B cell (primary cell): ENCODE results near the gene FAR1. TPM values are rescaled to one million over a fixed set of nuclear protein-coding genes. Genes with fewer than 3 reads are reported as not detected.

ENCODE experiments used
- ATAC-seq: fragments of 200-7000 bp; cut with Tn5 transposase; one replicate; pipeline ENCODE4 v1.10.0; 2021; ENCODE audit warnings: low read depth, mild to moderate bottlenecking, moderate number of reproducible peaks, moderate library complexity
- CTCF ChIA-PET: fragments of 350-600 bp; sonication (Branson Sonifier 250); formaldehyde crosslinking; loops from one replicate; lab custom pipeline; 2021; ENCODE audit warnings: antibody characterized with exemption, inconsistent platforms; lab: Charles Lee
- POLR2A ChIA-PET: fragments of 350-600 bp; sonication (Branson Sonifier 250); formaldehyde crosslinking; loops from one replicate; lab custom pipeline; 2021; ENCODE audit warnings: antibody characterized with exemption; lab: Charles Lee
- DNase-seq: peaks from one replicate; pipeline ENCODE4 v3.0.0; 2013
- H2AFZ ChIP-seq: 2 replicates; pipeline ENCODE4 v1.6.1; 2012; ENCODE audit warnings: mild to moderate bottlenecking, low read depth, low read length; ENCODE audit not compliant: insufficient read depth, poor library complexity, severe bottlenecking
- H3K27ac ChIP-seq, 2 donors: 1 replicate in 1 of 2; 2 replicates in 1 of 2; pipeline ENCODE4 v1.5.1; 2012 to 2013; ENCODE audit warnings: low read length in 2 of 2, mild to moderate bottlenecking in 2 of 2, moderate library complexity in 1 of 2
- H3K27me3 ChIP-seq, 4 experiments: fragments of 200-600 bp in 1 of 4; sonication (generic) in 1 of 4; replicated peaks in 1 of 4; 1 replicate in 2 of 4; 2 replicates in 2 of 4; pipeline versions ENCODE4 v1.6.1 to v1.7.0; 2013 to 2016; ENCODE audit warnings: low read length in 3 of 4, mild to moderate bottlenecking in 2 of 4, mixed read lengths in 1 of 4, moderate library complexity in 1 of 4; ENCODE audit not compliant: insufficient read depth in 4 of 4, control insufficient read depth in 3 of 4; ENCODE audit errors: control extremely low read depth in 1 of 4
- H3K36me3 ChIP-seq, 2 experiments: replicated peaks in 1 of 2; 1 replicate in 1 of 2; 2 replicates in 1 of 2; pipeline versions ENCODE4 v1.6.1 to v1.7.1; 2013; ENCODE audit warnings: low read length in 1 of 2; ENCODE audit not compliant: insufficient read depth in 2 of 2, control insufficient read depth in 1 of 2; ENCODE audit errors: control extremely low read depth in 1 of 2, extremely low read depth in 1 of 2
- H3K4me1 ChIP-seq, 2 donors: fragments of 200-600 bp in 1 of 2; sonication (generic) in 1 of 2; 1 replicate in 1 of 2; 2 replicates in 1 of 2; pipeline versions ENCODE4 v1.5.1 to v1.6.1; 2013 to 2017; ENCODE audit warnings: low read length in 2 of 2; ENCODE audit not compliant: control insufficient read depth in 2 of 2, insufficient read depth in 2 of 2
- H3K4me2 ChIP-seq: replicated peaks from 2 replicates; pipeline ENCODE3; 2012; ENCODE audit warnings: mild to moderate bottlenecking, low read depth, low read length; ENCODE audit not compliant: poor library complexity, severe bottlenecking
- H3K4me3 ChIP-seq, 5 experiments: fragments of 200-600 bp in 1 of 5; sonication (generic) in 1 of 5; 1 replicate in 3 of 5; 2 replicates in 2 of 5; pipeline versions ENCODE4 v1.5.1 to v1.7.0; 2011 to 2016; ENCODE audit warnings: low read length in 4 of 5, mild to moderate bottlenecking in 4 of 5, low read depth in 2 of 5, control low read depth in 1 of 5, moderate library complexity in 1 of 5; ENCODE audit not compliant: insufficient read depth in 1 of 5; ENCODE audit errors: control extremely low read depth in 1 of 5, extremely low read depth in 1 of 5
- H3K79me2 ChIP-seq: fragments of 200-600 bp; sonication (generic); one replicate; pipeline ENCODE4 v1.6.0; 2016; ENCODE audit warnings: low read length; ENCODE audit not compliant: control insufficient read depth, insufficient read depth
- H3K9ac ChIP-seq: fragments of 200-600 bp; sonication (generic); 2 replicates; pipeline ENCODE4 v1.6.1; 2017; ENCODE audit warnings: mild to moderate bottlenecking, low read length, moderate library complexity
- H3K9me3 ChIP-seq, 3 donors: one replicate each; pipeline versions ENCODE4 v1.6.1 to v1.7.1; 2013; ENCODE audit warnings: low read length in 2 of 3; ENCODE audit not compliant: control insufficient read depth in 2 of 3, insufficient read depth in 1 of 3; ENCODE audit errors: control extremely low read depth in 1 of 3
- H4K20me1 ChIP-seq: 2 replicates; pipeline ENCODE4 v1.6.0; 2012; ENCODE audit warnings: mild to moderate bottlenecking, low read length; ENCODE audit not compliant: insufficient read depth, control insufficient read depth, poor library complexity, severe bottlenecking
- H3K27ac Mint-ChIP-seq: one replicate; pipeline ENCODE4 v1.8.0; 2021; ENCODE audit warnings: mixed read lengths
- H3K27me3 Mint-ChIP-seq: one replicate; pipeline ENCODE4 v1.8.0; 2021; ENCODE audit warnings: mixed read lengths
- H3K4me1 Mint-ChIP-seq: one replicate; pipeline ENCODE4 v1.8.0; 2021; ENCODE audit warnings: mixed read lengths
- H3K4me3 Mint-ChIP-seq: one replicate; pipeline ENCODE4 v1.8.0; 2021; ENCODE audit warnings: mixed read lengths
- H3K9me3 Mint-ChIP-seq: one replicate; pipeline ENCODE4 v1.8.0; 2022; ENCODE audit warnings: mixed read lengths; ENCODE audit not compliant: insufficient read depth
- EZH2 ChIP-seq: IDR thresholded peaks from 2 replicates; pipeline ENCODE4 v1.6.1; 2012; ENCODE audit warnings: borderline replicate concordance, low read depth, mild to moderate bottlenecking, moderate library complexity, low read length; ENCODE audit not compliant: insufficient read depth, poor library complexity, severe bottlenecking
- WGBS: methylation state at CpG from one replicate; pipeline ENCODE4 v1.1.5; 2013; ENCODE audit warnings: missing lambda C conversion rate; ENCODE audit not compliant: insufficient coverage; 5-methylcytosine and 5-hydroxymethylcytosine counted together
- intact Hi-C: fragments of 100-400 bp; cut with micrococcal nuclease; formaldehyde crosslinking; loops from one replicate; pipeline ENCODE4 v1.10.0; 2022
- polyA plus RNA-seq: library from polyadenylated mRNA; depleted of rRNA; stranded (reverse); fragments of >200 nt; gene quantifications from 2 replicates; pipeline ENCODE4 v1.2.3, GENCODE V29; 2012
- small RNA-seq: library from RNA; depleted of rRNA; stranded (forward); fragments of <200 nt; gene quantifications from one replicate; pipeline ENCODE3, GENCODE V24; 2012; ENCODE audit warnings: low replicate concordance, low read depth; ENCODE audit not compliant: insufficient read length
- total RNA-seq, 2 donors: library from RNA; stranded (reverse); fragments of 120-200 nt in 1 of 2; gene quantifications; 1 replicate in 1 of 2; 2 replicates in 1 of 2; pipeline versions ENCODE4 v1.2.3 to v1.2.4, GENCODE V29; 2013 to 2022
- TF ChIP-seq, protein P1 (sequence below): fragments of 200-600 bp; IDR thresholded peaks from one replicate; pipeline ENCODE4 v1.8.0; 2022; ENCODE audit warnings: antibody characterized with exemption, mild to moderate bottlenecking

FAR1 gene
- total and polyA plus RNA-seq, 2 donors (not counting 1 experiment from before 2014, with no cell fraction given) = 8.1 to 44.8 TPM

- ATAC-seq (no peak), DNase-seq (no peak)
- no peak overlapping the region for H3K4me2 ChIP-seq
- H3K36me3 ChIP-seq = no peaks in the 10 kb centered on the region
- Mint-ChIP-seq H3K27me3 (peaks cover 24% of the 10 kb centered on the region), H3K27ac (no peak overlapping the region), H3K4me3 (no peak overlapping the region), H3K4me1 (no peaks in the 10 kb centered on the region), H3K9me3 (no peaks in the 10 kb centered on the region)
- H3K79me2 ChIP-seq = no peaks in the 10 kb centered on the region
- intact Hi-C loops = loop anchor here (10.0 kb wide), 1 partner anchor 676 kb away; no protein-coding TSS in a partner anchor
- no peak overlapping the region for H2AFZ ChIP-seq
- ChIA-PET POLR2A (no interaction called here), CTCF (interaction anchor here (0.8 kb wide), 1 partner anchor 372 kb away, joined by 6 read pairs; no protein-coding TSS in a partner anchor)
- H3K9ac ChIP-seq = no peak overlapping the region
- H3K9me3 ChIP-seq = no peaks in the 10 kb centered on the region
- H3K4me1 ChIP-seq = no peaks in the 10 kb centered on the region
- TF ChIP-seq EZH2 = no peak
- TF ChIP-seq, protein P1, sequence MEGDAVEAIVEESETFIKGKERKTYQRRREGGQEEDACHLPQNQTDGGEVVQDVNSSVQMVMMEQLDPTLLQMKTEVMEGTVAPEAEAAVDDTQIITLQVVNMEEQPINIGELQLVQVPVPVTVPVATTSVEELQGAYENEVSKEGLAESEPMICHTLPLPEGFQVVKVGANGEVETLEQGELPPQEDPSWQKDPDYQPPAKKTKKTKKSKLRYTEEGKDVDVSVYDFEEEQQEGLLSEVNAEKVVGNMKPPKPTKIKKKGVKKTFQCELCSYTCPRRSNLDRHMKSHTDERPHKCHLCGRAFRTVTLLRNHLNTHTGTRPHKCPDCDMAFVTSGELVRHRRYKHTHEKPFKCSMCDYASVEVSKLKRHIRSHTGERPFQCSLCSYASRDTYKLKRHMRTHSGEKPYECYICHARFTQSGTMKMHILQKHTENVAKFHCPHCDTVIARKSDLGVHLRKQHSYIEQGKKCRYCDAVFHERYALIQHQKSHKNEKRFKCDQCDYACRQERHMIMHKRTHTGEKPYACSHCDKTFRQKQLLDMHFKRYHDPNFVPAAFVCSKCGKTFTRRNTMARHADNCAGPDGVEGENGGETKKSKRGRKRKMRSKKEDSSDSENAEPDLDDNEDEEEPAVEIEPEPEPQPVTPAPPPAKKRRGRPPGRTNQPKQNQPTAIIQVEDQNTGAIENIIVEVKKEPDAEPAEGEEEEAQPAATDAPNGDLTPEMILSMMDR = no peak
- no CpG with 5 or more reads among the region's 1 CpG for WGBS
- H3K27ac ChIP-seq = no peak overlapping the region
- H3K4me3 ChIP-seq = no peak overlapping the region
- no peaks in the 10 kb centered on the region for H4K20me1 ChIP-seq
- peaks cover 0 to 6% (median 0%) of the 10 kb centered on the region in 4 experiments for H3K27me3 ChIP-seq
Measured at GRCh38 chr11:13778345-13778744, 109.9 kb downstream of the FAR1 start.

- Histone ChIP-seq H3K4me1 (no peaks in the 10 kb centered on the region), H3K27me3 (peaks cover 0 to 6% (median 0%) of the 10 kb centered on the region in 4 experiments), H3K36me3 (no peaks in the 10 kb centered on the region), H3K9ac (no peak overlapping the region), H4K20me1 (no peaks in the 10 kb centered on the region), H3K4me3 (no peak overlapping the region), H2AFZ (no peak overlapping the region), H3K27ac (no peak overlapping the region), H3K79me2 (no peaks in the 10 kb centered on the region), H3K4me2 (no peak overlapping the region), H3K9me3 (no peaks in the 10 kb centered on the region)
- Mint-ChIP-seq H3K9me3 (no peaks in the 10 kb centered on the region), H3K4me3 (no peak overlapping the region), H3K27me3 (peaks cover 18% of the 10 kb centered on the region), H3K4me1 (no peaks in the 10 kb centered on the region), H3K27ac (no peak overlapping the region)
- TF ChIP-seq EZH2 = no peak
- TF ChIP-seq, protein P1 = no peak
- intact Hi-C loops = no loop called here
- DNase-seq (no peak), ATAC-seq (no peak)
- WGBS = 87% methylated on average over 6 of the region's 6 CpGs
- CTCF ChIA-PET = no interaction called here
- POLR2A ChIA-PET = no interaction called here
Measured at GRCh38 chr11:13781153-13781552, 112.7 kb downstream of the FAR1 start.

Small RNA genes within 50 kb of the gene (small RNA-seq; reads per million reads assigned to genes)
- gene AC013828.1 (not detected), gene RF00019 (not detected), gene RPL39P26 (not detected)

Other genes with a start within 250 kb of the FAR1 start
- 19.6 and 22.8 TPM in 2 replicates for gene BTBD10, start 205.4 kb upstream of the FAR1 start, total RNA-seq
- gene BTBD10, start 205.4 kb upstream of the FAR1 start, polyA plus RNA-seq = 8.2 and 13.3 TPM in 2 replicates
- gene PTH, start 172.7 kb upstream of the FAR1 start, total RNA-seq = not detected in 2 replicates
- gene PTH, start 172.7 kb upstream of the FAR1 start, polyA plus RNA-seq = not detected in 2 replicates